Activated CD4-positive, alpha-beta T cell treated with anti-CD3 and anti-CD28 coated beads, Interleukin-2, amount 50 U/mL, for 1 hour (primary cell): ENCODE measurements around the gene C1orf174.

Source experiments
- DNase-seq: peaks from one replicate; pipeline ENCODE4 v3.0.0-alpha.2; 2020

Gene C1orf174

GRCh38 chr1:3908886-3909517 lies 8.9 kb upstream of the C1orf174 start:
- no peak for DNase-seq

- DNase-seq: no peak
Observed at GRCh38 chr1:3907621-3908165, 7.6 kb upstream of the C1orf174 start.

GRCh38 chr1:3907031-3907534 lies 7.0 kb upstream of the C1orf174 start:
- DNase-seq: no peak

- DNase-seq: no peak
Observed at GRCh38 chr1:3906672-3907020, 6.6 kb upstream of the C1orf174 start.

- no peak for DNase-seq
Observed at GRCh38 chr1:3905953-3906671, 6.0 kb upstream of the C1orf174 start.

- DNase-seq: no peak
Observed at GRCh38 chr1:3905266-3905952, 5.3 kb upstream of the C1orf174 start.

GRCh38 chr1:3904843-3905185 lies 4.7 kb upstream of the C1orf174 start:
- DNase-seq: no peak

GRCh38 chr1:3904006-3904842 lies 4.2 kb upstream of the C1orf174 start:
- no peak for DNase-seq

GRCh38 chr1:3903141-3904005 lies 3.3 kb upstream of the C1orf174 start:
- no peak for DNase-seq

- no peak for DNase-seq
Observed at GRCh38 chr1:3902571-3903091, 2.6 kb upstream of the C1orf174 start.

GRCh38 chr1:3902111-3902511 lies 2.0 kb upstream of the C1orf174 start:
- DNase-seq: peak; percentile 27

- DNase-seq: peak; percentile 66
Observed at GRCh38 chr1:3900969-3901529, 977 bp upstream of the C1orf174 start.

GRCh38 chr1:3899754-3900149 lies 320 bp downstream of the C1orf174 start:
- DNase-seq: peak; percentile 22

GRCh38 chr1:3898994-3899753 lies 898 bp downstream of the C1orf174 start:
- no peak for DNase-seq

GRCh38 chr1:3898475-3898735 lies 1.7 kb downstream of the C1orf174 start:
- no peak for DNase-seq

GRCh38 chr1:3896396-3897000 lies 3.6 kb downstream of the C1orf174 start:
- DNase-seq: no peak

- DNase-seq: no peak
Observed at GRCh38 chr1:3895951-3896325, 4.1 kb downstream of the C1orf174 start.

GRCh38 chr1:3895279-3895950 lies 4.7 kb downstream of the C1orf174 start:
- DNase-seq: no peak

GRCh38 chr1:3894626-3895278 lies 5.3 kb downstream of the C1orf174 start:
- DNase-seq: no peak
